Central memory CD4-positive, alpha-beta T cell (primary cell): ENCODE results near the gene TNS2.

Experiments
- DNase-seq: peaks from one replicate; pipeline ENCODE4 v3.0.0; 2022

The TNS2 gene

DNA sequence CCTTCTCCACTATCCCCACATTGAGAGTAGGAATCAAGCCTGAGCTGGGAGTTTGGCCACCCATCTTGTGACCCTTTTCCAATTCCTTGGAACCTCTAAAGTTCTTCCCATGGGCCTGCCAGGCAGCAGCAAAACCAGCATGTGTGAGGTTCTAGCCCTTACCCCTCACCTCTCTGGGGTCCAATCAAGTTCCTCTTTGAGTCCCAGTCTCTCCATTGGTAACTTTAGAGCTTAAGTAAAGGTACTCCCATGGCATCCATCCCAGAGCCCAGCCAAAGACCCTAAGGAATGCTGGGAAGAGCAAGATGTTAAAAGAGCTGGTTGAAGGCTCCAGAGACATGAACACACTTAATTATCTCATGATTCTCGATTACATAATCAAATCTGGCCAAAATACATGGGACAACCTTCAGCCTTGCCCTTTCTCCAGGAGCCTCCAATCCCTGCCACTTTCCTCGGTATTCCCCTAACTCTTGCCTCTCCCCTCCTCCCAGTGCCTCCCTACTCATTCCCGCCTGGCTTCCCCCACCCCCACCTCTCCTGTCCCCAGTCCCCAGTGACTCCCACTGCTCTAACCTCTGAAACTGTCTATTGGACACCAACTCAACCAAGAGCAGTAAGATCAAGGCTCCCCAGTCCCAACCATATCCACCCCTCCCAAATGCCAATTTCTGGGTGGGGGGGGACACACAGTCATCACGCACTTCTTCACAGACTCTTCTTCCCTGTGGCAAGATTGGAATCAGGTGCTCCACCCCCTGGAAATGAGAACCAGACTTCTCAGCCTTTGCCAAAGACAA, 4.8 kb upstream of the TNS2 start:
- DNase-seq = no peak

DNA sequence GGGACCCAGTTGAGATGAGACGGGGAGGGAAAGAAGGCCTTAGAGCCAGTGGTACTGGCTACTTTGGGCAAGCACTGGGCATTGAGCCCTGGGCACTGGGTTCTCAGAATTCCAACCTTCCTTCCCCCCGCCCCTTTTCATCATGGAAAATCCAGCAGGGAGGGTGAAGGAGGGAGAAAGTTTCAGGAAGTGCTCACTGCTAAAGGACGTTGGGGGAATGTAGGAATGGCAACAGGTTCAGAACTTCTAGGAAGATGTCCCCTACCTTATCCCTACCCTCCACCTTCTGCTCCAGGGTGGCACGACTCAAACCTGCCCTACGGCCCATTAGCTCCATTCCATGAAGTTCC, 4.2 kb upstream of the TNS2 start:
- DNase-seq = no peak

DNA sequence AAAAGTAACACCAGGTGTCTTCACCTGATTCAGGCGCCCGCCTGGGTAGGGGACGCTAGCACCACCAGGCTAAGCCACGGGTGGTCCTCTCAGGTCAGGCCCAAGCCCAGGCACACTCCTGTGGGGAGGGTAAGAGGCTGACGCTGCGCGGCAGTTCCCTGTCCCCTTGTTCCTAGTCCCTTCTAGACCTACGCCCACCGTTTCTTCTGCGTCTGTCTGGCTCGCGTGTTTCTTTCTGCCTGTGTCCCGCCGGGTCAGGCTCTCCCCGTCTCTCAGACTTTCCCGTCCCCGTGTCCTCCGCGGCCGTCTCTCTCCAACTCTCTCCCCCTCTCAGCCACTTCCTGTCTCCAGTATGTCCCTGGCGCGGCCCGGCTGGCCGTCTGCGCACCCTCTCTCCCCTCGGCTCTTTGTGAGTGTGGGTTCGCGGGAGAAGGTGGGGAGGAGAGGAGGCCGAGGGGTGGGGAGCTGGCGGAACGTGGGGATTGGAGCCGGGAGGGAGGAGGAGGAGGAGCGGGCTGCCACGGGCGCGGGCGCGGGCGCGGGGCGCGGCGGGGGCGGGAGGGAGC, 3.1 kb upstream of the TNS2 start:
- DNase-seq = peak; percentile 44

DNA sequence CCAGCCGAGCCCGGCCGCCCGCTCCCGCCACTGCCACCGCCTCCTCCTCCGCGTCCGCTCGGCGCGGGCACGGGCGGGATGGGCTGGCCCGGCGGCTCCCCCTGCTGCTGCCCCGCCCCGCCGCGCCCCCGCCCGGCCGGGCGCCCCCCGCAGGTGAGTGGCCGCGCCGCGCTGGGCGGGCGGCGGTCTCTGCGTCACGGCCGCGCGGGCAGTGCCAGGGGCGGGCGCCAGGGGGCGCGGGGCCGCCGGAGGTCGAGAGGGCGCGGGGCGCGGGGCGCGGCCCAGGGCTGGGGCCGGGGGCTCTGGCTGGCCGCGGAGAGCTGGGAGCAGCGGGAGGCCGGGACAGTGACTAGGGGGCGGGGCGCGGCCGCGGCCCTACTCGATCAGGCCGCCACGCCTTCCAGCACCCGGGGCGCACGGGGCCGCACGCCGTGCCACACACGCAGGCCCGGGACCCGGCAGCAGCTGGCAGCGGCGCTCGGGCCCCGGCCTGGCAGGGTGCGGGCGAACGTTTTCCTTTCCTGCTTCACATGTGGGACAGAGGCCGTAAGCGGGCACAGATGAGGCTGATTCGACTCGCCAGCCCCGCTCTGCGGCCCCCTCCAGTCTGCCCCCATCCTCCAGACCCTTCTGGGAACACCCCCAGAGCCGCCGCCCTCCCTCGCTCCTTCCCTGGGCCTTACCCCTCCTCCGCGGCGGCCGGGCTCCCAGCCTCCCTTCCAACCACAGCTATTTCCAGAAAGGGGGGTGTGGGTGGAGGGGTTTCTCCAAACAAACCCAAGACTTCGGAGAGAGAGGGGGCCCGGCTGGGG, 2.4 kb upstream of the TNS2 start:
- DNase-seq = peak; percentile 68

DNA sequence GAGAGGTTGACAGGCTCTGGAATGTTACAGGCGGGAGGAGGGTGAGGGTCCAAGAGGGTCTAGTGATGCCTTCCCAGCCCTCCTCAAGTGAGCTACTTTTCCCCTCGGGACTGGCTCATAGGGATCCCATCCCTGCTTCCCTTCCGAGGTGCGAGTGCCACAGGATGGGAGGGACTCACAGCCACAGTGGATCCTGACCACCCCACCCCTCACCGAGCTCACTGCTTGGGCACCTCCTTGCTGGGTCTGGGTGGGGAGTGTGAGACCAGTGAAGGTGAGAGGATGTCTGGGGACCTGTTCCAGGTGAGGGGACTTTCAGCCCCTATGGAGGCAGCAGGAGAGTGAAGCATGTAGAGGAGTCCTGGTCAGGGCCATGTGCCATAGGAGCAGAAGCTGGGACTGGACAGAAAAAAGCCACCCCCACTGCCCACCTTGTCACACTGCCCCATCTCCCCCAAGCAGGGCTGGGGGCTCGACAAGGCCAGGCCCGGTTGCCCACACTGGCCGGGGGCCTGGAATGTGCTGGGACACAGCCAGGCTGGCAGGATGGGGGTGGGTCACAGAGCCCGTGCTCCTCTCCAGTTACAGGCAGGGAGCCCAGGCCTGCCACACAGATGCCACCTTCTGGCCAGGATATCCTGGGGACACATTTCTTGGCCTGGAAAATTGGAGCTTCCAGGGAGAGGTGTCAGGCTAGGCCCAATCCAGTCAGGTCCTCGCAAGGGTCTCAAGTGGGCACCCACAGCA, 1.7 kb upstream of the TNS2 start:
- no peak for DNase-seq

DNA sequence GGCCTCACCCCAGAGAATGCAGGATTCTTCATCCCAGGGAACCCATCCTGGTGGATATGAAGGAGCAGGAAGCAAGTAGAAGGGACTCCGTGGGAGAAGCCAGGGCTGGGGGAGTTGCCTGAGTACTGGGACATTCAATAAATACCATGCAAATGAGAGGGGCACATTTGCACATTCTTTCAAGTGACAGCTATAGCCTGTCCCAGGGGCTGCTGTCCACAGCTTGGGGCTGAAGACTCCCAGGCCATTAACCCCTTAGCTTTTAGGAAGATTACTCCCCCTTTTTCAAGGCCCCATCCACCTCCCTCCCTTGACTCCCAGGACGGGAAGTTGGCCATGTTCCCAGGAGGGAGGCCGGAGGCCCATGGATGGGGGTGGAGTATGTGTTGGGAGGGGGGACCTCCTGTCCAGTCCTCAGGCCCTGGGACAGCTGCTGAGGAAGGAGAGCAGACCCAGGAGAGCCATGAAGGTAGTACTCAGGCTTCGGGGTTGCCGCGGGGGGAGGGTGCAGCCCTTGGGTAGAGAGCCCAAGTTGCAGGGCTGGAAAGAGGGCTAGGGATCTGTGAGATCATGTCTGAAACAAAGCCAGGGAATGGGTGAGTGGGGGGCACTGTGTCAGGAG, 974 bp upstream of the TNS2 start:
- DNase-seq = no peak

DNA sequence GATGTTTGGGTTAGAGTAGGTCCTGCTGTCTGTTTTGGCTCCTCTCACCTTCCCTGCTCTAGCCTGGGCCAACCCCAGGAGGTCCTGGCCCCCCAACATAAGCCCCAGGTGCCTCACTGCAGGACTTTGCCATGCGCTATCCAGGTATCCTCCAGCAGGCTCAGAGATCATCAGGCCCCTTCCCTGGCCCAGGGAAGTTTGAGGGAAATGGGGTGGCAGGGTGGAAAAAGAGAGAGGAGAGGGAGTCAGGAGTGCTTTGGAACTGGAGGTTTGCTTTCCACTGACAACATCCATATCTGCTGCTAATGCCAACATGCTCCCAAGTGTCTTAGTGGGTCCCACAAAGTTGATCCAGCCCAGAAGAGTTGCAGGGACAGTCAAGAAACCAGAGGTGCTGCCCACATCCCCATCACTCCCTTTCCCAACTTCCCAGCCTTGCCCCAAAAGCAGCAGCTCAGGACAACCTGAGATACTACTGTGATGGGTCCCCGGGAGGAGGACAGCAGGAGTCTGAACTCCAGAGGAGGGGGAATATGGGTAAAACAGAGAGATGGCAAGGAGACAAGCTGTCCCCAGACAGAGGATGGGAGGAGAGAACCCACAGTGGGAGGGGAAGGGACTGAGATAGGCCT, 677 bp downstream of the TNS2 start:
- no peak for DNase-seq

DNA sequence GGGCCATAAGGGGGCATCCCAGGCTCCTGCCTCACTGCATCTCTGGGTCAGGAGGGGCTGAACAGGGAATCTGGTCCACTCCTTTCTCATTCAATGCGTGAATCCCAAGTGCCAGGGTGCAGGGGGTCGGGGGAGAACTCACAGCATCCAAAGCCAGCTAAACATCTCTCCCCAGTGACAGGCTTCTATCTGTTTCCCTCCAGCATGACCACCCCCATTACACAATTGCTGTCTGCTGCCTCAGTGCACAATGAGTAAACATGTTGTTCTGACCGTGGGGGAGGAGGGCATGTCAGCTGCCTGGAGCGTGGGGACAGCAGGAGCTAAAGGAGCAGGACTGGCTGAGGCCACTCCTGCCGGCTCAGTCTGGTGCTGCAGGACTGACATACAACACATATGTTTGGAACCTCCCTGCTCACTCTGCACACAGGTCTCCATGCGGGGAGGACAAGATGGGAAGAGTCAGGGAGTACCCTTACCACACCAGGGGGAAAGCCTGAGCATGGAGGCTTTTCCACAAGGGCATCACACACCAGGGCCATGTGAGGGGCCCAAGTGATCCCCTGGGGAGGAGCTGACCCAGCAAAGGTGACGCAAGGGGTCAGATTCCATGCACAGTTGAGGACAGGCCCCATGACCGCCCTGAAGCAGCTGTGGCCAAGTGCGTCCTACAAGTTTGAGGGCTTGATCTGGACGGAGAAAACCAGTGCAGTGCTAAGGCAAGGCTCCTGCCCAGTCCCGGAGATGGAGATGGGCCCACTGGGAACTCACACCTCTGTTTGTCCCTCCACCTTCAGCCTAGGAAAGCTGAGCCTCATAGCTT, 1.4 kb downstream of the TNS2 start:
- no peak for DNase-seq

DNA sequence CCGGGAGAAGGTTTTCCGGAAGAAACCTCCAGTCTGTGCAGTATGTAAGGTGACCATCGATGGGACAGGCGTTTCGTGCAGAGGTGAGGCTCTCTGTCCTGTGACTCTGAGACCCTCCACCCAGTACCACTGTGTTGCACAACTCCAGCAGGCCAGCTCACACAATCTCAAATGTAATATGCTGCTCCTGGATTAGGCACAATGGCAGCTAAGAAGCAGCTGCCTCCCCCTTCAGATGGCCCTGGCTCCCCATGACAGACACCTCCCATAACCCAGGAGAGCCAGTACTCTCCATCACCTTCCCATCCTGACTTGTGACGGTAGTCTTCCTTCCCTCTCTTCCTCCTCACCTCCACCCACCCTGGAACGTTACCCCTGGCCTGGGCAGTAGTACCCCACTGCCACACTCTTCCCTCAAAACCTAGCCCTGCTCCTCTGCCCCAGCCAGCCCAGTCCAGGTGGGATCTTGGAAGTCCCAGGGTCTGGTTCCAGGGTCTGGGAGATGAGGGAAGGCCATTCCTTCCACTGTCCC, 2.1 kb downstream of the TNS2 start:
- DNase-seq = no peak

DNA sequence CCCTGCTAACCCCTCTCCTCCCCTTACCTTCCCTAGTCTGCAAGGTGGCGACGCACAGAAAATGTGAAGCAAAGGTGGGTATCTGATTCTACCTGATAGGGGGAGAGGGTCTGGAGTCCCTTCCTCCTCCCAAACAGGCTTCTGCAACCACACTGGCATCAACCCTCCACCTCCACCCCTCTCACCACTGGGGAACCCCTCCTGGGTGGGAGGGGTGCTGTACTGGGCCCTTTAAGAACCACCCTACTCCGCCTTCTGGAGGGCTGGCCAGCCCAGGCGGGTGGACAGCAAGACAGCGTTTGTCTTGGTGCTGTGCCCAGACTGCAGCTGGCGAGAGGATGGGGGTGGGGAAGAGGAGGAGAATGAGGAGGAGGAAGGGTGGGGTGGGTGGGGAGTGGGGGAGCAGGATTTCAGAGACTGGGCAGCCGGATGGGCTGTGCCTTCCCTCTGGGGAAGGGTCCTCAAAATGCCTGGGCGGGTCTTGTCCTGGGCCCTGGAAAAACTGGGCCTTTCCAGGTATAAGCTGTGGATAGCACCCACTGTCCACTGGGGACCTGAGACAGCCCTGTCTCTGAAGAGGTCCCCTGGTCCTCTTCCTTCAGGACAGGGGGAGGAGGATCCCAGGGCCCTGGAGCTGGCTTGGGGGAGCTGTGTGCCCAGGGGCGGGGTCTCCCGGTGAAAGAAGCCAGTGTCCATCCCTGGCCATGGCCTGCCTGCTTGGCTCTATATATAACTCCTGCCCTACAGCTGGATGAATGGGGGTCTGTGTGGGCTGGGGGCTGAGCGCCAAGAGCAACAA, 2.8 kb downstream of the TNS2 start:
- no peak for DNase-seq

DNA sequence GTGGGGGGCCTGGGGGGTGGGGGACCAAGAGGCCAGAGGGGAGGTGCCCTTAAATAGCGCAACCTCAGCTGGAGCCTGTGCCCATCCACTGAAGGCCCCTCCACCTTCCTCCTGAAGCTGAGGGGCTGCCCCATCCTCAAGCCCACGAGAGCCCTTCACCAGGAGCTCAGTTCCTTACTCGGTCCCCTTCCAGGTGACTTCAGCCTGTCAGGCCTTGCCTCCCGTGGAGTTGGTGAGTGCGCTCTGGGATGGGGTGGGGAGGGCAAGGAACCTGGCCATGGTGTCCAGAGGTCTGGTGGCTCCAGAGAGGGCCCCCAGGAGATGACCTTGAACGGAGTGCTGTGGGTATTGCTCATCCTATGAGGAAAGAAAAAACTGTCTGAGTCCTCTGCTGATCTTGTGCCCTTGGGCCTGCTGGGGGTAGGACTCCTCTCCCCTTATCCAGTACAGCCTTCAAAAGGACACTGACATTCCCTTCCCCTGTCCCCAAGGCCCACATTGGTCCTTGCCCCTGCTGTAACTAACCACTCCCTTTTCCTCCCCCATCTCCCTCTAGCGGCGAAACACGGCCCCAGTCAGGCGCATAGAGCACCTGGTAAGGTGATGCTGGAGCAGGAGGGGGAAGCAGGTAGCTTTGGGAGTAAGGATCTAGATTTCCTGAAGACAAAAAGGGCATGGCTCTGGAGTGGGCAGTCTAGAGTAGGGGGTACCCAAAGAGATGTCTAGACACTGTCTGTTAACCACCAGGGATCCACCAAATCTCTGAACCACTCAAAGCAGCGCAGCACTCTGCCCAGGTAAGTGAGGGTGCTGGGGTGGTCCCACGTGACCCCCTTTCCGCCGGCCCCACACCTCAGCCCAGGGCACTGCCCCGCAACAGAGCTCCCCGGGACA, 3.6 kb downstream of the TNS2 start:
- DNase-seq = peak; percentile 50

DNA sequence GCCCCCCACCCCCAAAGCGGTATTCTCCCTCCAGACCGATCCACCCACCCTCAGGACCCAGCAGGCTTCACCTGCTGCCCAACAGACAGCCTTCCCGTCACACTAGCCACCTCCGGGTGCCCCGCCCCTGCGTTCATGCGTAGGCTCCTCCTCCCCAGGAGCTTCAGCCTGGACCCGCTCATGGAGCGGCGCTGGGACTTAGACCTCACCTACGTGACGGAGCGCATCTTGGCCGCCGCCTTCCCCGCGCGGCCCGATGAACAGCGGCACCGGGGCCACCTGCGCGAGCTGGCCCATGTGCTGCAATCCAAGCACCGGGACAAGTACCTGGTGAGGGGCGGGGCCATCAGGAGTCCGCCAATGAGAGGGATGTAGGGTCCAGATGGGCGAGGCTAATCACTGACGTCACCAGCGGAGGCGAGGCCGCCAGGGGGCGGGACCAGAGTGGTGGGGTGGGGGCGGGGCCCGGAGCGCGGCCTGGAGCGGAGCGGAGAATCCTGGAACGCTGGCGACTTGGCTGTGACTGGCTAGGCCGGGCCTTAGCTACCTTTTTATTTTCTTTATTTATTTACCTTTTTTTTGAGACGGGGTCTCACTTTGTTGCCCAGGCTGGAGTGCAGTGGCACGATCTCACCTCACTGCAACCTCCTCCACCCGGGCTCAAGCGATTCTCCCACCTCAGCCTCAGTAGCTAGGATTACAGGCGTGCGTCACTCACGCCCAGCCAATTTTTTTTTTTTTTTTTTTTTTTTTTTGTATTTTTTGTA, 4.4 kb downstream of the TNS2 start:
- peak; percentile 92 for DNase-seq

DNA sequence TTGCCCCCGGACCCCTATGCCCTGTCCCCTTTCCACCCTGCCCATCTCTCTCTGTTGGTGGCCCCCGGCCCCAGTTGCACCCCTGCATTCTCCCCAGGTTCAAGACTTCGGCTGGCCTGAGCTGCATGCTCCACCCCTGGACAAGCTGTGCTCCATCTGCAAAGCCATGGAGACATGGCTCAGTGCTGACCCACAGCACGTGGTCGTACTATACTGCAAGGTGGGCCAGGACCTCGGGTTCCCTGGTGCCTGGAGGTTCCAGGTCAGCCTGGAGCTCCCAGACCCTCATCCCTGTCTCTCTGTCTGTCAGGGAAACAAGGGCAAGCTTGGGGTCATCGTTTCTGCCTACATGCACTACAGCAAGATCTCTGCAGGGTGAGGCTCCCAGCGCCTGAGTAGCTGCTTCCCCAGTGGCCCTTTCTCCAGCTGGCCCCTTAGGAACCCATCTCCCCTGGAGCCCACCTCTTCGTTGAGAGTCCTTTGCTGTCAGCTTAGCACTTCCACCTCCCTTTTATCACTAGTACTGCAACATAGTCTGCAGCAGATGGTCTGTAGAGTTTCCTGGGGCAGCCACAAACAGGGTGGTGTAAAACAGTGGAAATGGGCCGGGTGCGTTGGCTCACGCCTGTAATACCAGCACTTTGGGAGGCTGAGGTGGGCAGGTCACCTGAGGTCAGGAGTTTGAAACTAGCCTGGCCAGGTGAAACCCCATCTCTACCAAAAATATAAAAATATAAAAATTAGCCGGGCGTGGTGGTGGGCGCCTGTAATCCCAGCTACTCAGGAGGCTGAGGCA, 5.8 kb downstream of the TNS2 start:
- DNase-seq = no peak

DNA sequence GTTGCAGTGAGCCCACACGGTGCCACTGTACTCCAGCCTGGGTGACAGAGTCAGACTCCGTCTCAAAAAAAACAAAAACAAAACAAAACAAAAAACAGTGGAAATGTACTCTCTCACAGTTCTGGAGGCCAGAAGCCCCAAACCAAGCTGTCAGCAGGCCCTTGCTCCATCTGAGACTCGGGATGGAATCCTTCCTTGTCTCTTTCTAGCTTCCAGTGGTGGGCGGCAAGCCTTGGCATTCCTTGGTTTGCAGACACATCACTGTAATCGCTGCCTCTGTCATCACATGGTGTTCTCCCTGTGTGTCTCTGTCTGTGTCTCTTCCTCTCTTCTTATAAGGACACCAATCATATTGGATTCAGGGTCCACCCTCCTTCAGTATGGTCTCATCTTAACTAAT, 6.4 kb downstream of the TNS2 start:
- DNase-seq = no peak

DNA sequence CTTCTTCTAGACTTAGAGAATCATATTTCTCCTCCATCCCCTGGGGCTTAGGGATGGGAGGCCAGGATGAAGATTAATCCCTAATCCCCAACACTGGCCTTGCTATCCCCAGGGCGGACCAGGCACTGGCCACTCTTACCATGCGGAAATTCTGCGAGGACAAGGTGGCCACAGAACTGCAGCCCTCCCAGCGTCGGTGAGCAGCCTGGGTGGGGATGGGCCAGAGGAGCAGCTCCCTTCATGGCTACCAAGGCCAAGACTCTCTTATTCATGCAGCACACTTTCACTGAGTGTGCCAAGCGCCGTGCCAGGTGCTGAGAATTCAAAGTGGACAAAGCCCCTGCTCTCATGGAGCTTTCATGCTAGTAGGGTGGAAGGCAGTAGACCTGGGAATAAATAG, 7.0 kb downstream of the TNS2 start:
- DNase-seq = no peak

DNA sequence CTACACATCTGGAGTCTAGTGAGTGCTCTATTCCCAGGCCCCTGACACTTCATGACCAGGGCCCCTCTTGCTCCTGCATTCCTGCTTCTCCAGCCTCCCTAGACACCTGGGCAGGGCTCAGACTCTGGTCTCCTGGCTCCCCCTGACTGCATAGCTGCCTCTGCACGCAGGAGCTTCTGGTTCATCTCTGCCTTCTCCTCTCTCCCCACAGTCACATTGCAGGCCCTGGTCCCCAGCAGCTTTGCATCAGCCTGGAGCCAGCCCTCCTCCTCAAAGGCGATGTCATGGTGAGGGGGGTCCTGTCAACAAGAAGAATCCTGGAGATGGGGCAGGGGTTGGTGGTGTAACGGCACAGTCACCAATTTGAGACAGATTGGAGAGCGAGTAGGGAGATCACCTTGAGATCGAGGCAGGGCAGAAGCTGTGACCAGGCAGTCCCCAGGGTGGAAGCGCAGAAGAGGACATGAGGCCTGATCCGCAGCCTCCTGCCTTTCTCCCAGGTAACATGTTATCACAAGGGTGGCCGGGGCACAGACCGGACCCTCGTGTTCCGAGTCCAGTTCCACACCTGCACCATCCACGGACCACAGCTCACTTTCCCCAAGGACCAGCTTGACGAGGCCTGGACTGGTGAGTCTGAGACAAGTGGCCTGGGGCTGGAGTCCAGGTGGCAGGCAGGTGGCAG, 8.1 kb downstream of the TNS2 start:
- no peak for DNase-seq
